ENCODE results near the gene FTSJ3.

Gene FTSJ3

GRCh38 chr17:63785556-63785955 is 41.9 kb downstream of the FTSJ3 start:
- no peak for DNase-seq

- DNase-seq, result no peak
Observed at GRCh38 chr17:63783522-63783921, 43.9 kb downstream of the FTSJ3 start.

GRCh38 chr17:63780928-63781327 is 46.5 kb downstream of the FTSJ3 start:
- DNase-seq, result no peak

GRCh38 chr17:63780507-63780906 is 47.0 kb downstream of the FTSJ3 start:
- peak; percentile 21 for DNase-seq

GRCh38 chr17:63775420-63775819 is 52.0 kb downstream of the FTSJ3 start:
- no peak for DNase-seq

- peak; percentile 6 for DNase-seq
Observed at GRCh38 chr17:63774969-63775265, 52.5 kb downstream of the FTSJ3 start.

GRCh38 chr17:63774141-63774968 is 53.1 kb downstream of the FTSJ3 start, which contains the start of gene DDX42:
Gene DDX42 (plus strand): TSS chr17:63774170. CDS start chr17:63787050, 12,880 bp downstream.
- peak; percentile 71 for DNase-seq

- DNase-seq, result peak; percentile 99
Observed at GRCh38 chr17:63773272-63774140, 54.0 kb downstream of the FTSJ3 start, which contains the start of gene CCDC47. Gene CCDC47 (minus strand): TSS chr17:63773597. CDS start chr17:63766175, 7,422 bp downstream.

- DNase-seq, result no peak
Observed at GRCh38 chr17:63772801-63773271, 54.6 kb downstream of the FTSJ3 start.

Data from DMS53 (cell line).